ENCODE results near the gene SHISAL2A.

GRCh38 chr1:52598729-52599128, 34.2 kb upstream of the SHISAL2A start:
- no peak for TF ChIP-seq CTCF (optimal IDR thresholded peaks at IDR 0.05 in 1 of 3, IDR thresholded peaks at IDR 0.05 in 1 of 3, conservative IDR thresholded peaks at IDR 0.05 in 1 of 3; ENCODE audit: extremely low read depth in 1 of 3, insufficient read depth in 2 of 3, low read length in 3 of 3)
- no peak for TF ChIP-seq EZH2 (IDR thresholded peaks at IDR 0.05; ENCODE audit: low read length)
